ENCODE measurements around the gene ANKRD60. TPM values are rescaled to one million over a fixed set of nuclear protein-coding genes. Genes with fewer than 3 reads are reported as not detected.

ANKRD60 gene
- total and polyA plus RNA-seq, 2 experiments from 2014 or later, result not detected

- Histone ChIP-seq H3K4me1 (ENCODE audit: insufficient read depth) (no peaks in the 10 kb centered on the region), H3K9me3 (ENCODE audit: low read depth) (no peaks in the 10 kb centered on the region), H3K79me2 (no peaks in the 10 kb centered on the region), H3K27ac (no peak overlapping the region), H3K36me3 (replicated peaks; ENCODE audit: insufficient read depth, low read depth) (no peaks in the 10 kb centered on the region), H3K4me2 (no peak overlapping the region), H4K20me1 (ENCODE audit: insufficient read depth, poor library complexity, severe bottlenecking) (no peaks in the 10 kb centered on the region), H2AFZ (no peak overlapping the region), H3K9me2 (replicated peaks; ENCODE audit: insufficient read depth) (no peaks in the 10 kb centered on the region), H3K4me3 (no peak overlapping the region), H3K27me3 (no peaks in the 10 kb centered on the region)
- WGBS (ENCODE audit: low lambda C conversion rate, missing lambda C conversion rate), result 92% methylated on average over 6 of the region's 6 CpGs
- no peak for TF ChIP-seq EZH2 (IDR thresholded peaks at IDR 0.05; ENCODE audit: borderline replicate concordance)
- no peak for TF ChIP-seq EZH2phosphoT487 (IDR thresholded peaks at IDR 0.05; ENCODE audit: low read depth, severe bottlenecking, unreplicated experiment)
- TF ChIP-seq CTCF (IDR thresholded peaks at IDR 0.05; ENCODE audit: poor library complexity), result no peak
- no peak for DNase-seq (ENCODE audit: low spot score)
Observed at GRCh38 chr20:58241766-58242465, 13.5 kb upstream of the ANKRD60 start.

DNA sequence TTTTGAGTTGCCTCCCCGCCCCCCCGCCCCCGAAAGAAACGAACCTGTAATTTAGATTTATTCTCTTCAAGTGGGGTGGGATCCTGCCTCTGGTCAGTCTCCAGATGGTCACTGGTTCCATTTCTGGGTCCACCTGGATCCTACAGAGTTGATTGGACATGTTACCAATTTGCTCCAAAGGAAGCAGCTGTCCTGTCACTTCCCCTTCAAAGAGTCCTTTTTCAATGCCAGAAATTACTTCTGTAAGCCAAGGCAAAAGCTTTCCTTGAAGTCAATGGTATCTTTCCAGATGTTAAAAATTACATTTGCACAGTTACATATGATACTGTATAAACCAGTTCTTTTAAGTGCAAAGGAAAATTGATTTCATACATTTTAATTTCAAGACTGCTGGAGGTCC lies 12.0 kb upstream of the ANKRD60 start:
- Histone ChIP-seq H3K27ac (no peak overlapping the region), H3K4me3 (no peak overlapping the region), H2AFZ (no peak overlapping the region), H3K4me1 (ENCODE audit: insufficient read depth) (no peaks in the 10 kb centered on the region), H3K9me2 (replicated peaks; ENCODE audit: insufficient read depth) (no peaks in the 10 kb centered on the region), H3K36me3 (replicated peaks; ENCODE audit: insufficient read depth, low read depth) (no peaks in the 10 kb centered on the region), H3K27me3 (peaks cover 9% of the 10 kb centered on the region), H3K4me2 (no peak overlapping the region), H4K20me1 (ENCODE audit: insufficient read depth, poor library complexity, severe bottlenecking) (no peaks in the 10 kb centered on the region), H3K79me2 (no peaks in the 10 kb centered on the region), H3K9me3 (ENCODE audit: low read depth) (no peaks in the 10 kb centered on the region)
- 85% methylated on average over 4 of the region's 4 CpGs for WGBS (ENCODE audit: low lambda C conversion rate, missing lambda C conversion rate)
- DNase-seq (ENCODE audit: low spot score), result no peak
- no peak for TF ChIP-seq EZH2phosphoT487 (IDR thresholded peaks at IDR 0.05; ENCODE audit: low read depth, severe bottlenecking, unreplicated experiment)
- TF ChIP-seq EZH2 (IDR thresholded peaks at IDR 0.05; ENCODE audit: borderline replicate concordance), result no peak
- no peak for TF ChIP-seq CTCF (IDR thresholded peaks at IDR 0.05; ENCODE audit: poor library complexity)

DNA sequence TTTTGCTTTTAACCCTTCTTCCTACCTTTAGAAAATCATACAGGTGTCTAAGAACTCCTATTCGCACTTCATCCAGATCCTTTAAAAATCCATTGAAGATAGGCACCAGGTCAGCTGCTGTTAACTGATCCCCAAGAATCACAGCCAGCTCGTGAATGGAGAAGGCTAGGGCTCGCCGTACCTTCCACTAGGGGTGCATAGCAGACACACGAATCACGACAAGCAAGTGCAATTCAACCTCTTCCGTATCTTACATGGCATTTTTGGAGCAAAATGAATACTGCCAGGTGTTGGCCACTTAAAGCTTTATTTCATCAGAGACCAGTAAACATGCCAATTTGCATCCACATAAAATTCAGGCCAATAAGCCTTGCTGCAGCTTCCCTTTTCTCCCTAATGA lies 10.8 kb upstream of the ANKRD60 start:
- TF ChIP-seq CTCF (IDR thresholded peaks at IDR 0.05; ENCODE audit: poor library complexity) (no peak), EZH2 (IDR thresholded peaks at IDR 0.05; ENCODE audit: borderline replicate concordance) (no peak), EZH2phosphoT487 (IDR thresholded peaks at IDR 0.05; ENCODE audit: low read depth, severe bottlenecking, unreplicated experiment) (no peak)
- Histone ChIP-seq H3K9me2 (replicated peaks; ENCODE audit: insufficient read depth) (no peaks in the 10 kb centered on the region), H3K79me2 (no peaks in the 10 kb centered on the region), H3K4me1 (ENCODE audit: insufficient read depth) (no peaks in the 10 kb centered on the region), H3K4me3 (no peak overlapping the region), H2AFZ (no peak overlapping the region), H4K20me1 (ENCODE audit: insufficient read depth, poor library complexity, severe bottlenecking) (no peaks in the 10 kb centered on the region), H3K4me2 (no peak overlapping the region), H3K36me3 (replicated peaks; ENCODE audit: insufficient read depth, low read depth) (no peaks in the 10 kb centered on the region), H3K27me3 (peaks cover 11% of the 10 kb centered on the region), H3K9me3 (ENCODE audit: low read depth) (no peaks in the 10 kb centered on the region), H3K27ac (no peak overlapping the region)
- no peak for DNase-seq (ENCODE audit: low spot score)
- WGBS (ENCODE audit: low lambda C conversion rate, missing lambda C conversion rate), result 82% methylated on average over 7 of the region's 7 CpGs
